Common myeloid progenitor, CD34-positive (primary cell): Measurements from ENCODE around the gene EHD4.

Experiments
- CTCF ChIA-PET: fragments of 350-600 bp; sonication (Branson Sonifier 250); formaldehyde crosslinking; loops from one replicate; lab custom pipeline; 2021; ENCODE audit warnings: antibody characterized with exemption; lab: Charles Lee
- POLR2A ChIA-PET: fragments of 350-600 bp; sonication (Branson Sonifier 250); formaldehyde crosslinking; loops from one replicate; lab custom pipeline; 2021; ENCODE audit warnings: antibody characterized with exemption; lab: Charles Lee
- DNase-seq, 3 donors: peaks; one replicate each; pipeline versions ENCODE4 v3.0.0 to v3.0.0-alpha.2; 2013
- H3K27ac ChIP-seq, 2 experiments: 1 replicate in 1 of 2; 2 replicates in 1 of 2; pipeline ENCODE4 v1.7.0; 2013; ENCODE audit warnings: inconsistent platforms in 2 of 2, low read length in 2 of 2, mild to moderate bottlenecking in 2 of 2, low read depth in 1 of 2, moderate library complexity in 1 of 2; ENCODE audit not compliant: severe bottlenecking in 2 of 2, insufficient read depth in 1 of 2, poor library complexity in 1 of 2
- H3K27me3 ChIP-seq, 5 experiments: replicated peaks in 2 of 5; 1 replicate in 3 of 5; 2 replicates in 2 of 5; pipeline versions ENCODE4 v1.6.1 to v1.7.0; 2013; ENCODE audit warnings: low read length in 4 of 5, mild to moderate bottlenecking in 2 of 5, moderate library complexity in 2 of 5, inconsistent platforms in 1 of 5; ENCODE audit not compliant: insufficient read depth in 5 of 5, control insufficient read depth in 4 of 5
- H3K36me3 ChIP-seq, 4 experiments: 1 replicate in 2 of 4; 2 replicates in 2 of 4; pipeline versions ENCODE4 v1.6.1 to v1.7.0; 2013; ENCODE audit warnings: low read length in 3 of 4, control low read depth in 1 of 4, mild to moderate bottlenecking in 1 of 4; ENCODE audit not compliant: control insufficient read depth in 4 of 4, insufficient read depth in 4 of 4
- H3K4me1 ChIP-seq, 4 experiments: 1 replicate in 3 of 4; 2 replicates in 1 of 4; pipeline versions ENCODE4 v1.6.1 to v1.7.1; 2013; ENCODE audit warnings: low read length in 3 of 4, mild to moderate bottlenecking in 3 of 4, control low read depth in 1 of 4, inconsistent platforms in 1 of 4, moderate library complexity in 1 of 4; ENCODE audit not compliant: control insufficient read depth in 4 of 4, insufficient read depth in 4 of 4; ENCODE audit errors: control extremely low read depth in 1 of 4
- H3K4me3 ChIP-seq, 7 experiments: 1 replicate in 4 of 7; 2 replicates in 3 of 7; pipeline versions ENCODE4 v1.5.1 to v1.7.0; 2013; ENCODE audit warnings: mild to moderate bottlenecking in 7 of 7, low read length in 6 of 7, moderate library complexity in 6 of 7, inconsistent platforms in 2 of 7, low read depth in 2 of 7, control low read depth in 1 of 7; ENCODE audit not compliant: insufficient read depth in 4 of 7, control insufficient read depth in 1 of 7; ENCODE audit errors: extremely low read depth in 1 of 7
- H3K9me3 ChIP-seq, 5 experiments: 1 replicate in 4 of 5; 2 replicates in 1 of 5; pipeline versions ENCODE4 v1.6.1 to v1.7.1; 2013; ENCODE audit warnings: low read length in 4 of 5, mild to moderate bottlenecking in 2 of 5, inconsistent platforms in 1 of 5, low read depth in 1 of 5, moderate library complexity in 1 of 5; ENCODE audit not compliant: control insufficient read depth in 4 of 5, insufficient read depth in 2 of 5; ENCODE audit errors: control extremely low read depth in 1 of 5
- WGBS: methylation state at CpG from one replicate; pipeline ENCODE4 v1.1.5; 2013; ENCODE audit not compliant: insufficient coverage; 5-methylcytosine and 5-hydroxymethylcytosine counted together

The EHD4 gene

GRCh38 chr15:41868321-41868720 lies 104.0 kb downstream of the EHD4 start:
- Histone ChIP-seq H3K27ac (no peak overlapping the region), H3K9me3 (no peaks in the 10 kb centered on the region), H3K27me3 (no peaks in the 10 kb centered on the region), H3K4me1 (no peaks in the 10 kb centered on the region), H3K36me3 (no peaks in the 10 kb centered on the region), H3K4me3 (no peak overlapping the region)
- no peak for DNase-seq
- WGBS: 90% methylated on average over 13 of the region's 15 CpGs
- CTCF ChIA-PET: interaction anchor here (1.3 kb wide), 1 partner anchor 23 kb away, joined by 3 read pairs; no protein-coding TSS in a partner anchor
- POLR2A ChIA-PET: no interaction called here

GRCh38 chr15:41866872-41867579 lies 105.3 kb downstream of the EHD4 start:
- POLR2A ChIA-PET: no interaction called here
- no peak overlapping the region for H3K27ac ChIP-seq
- no peak overlapping the region for H3K4me3 ChIP-seq
- no peaks in the 10 kb centered on the region for H3K4me1 ChIP-seq
- WGBS: 91% methylated on average over 17 of the region's 25 CpGs
- H3K36me3 ChIP-seq: no peaks in the 10 kb centered on the region
- no peak for DNase-seq
- no peaks in the 10 kb centered on the region for H3K9me3 ChIP-seq
- CTCF ChIA-PET: no interaction called here
- no peaks in the 10 kb centered on the region for H3K27me3 ChIP-seq

- H3K36me3 ChIP-seq: no peaks in the 10 kb centered on the region
- H3K27ac ChIP-seq: no peak overlapping the region
- DNase-seq: no peak
- ChIA-PET POLR2A (no interaction called here), CTCF (interaction anchor here (1.6 kb wide), 1 partner anchor 93 kb away, joined by 5 read pairs; no protein-coding TSS in a partner anchor)
- WGBS: 87% methylated on average over 6 of the region's 8 CpGs
- no peaks in the 10 kb centered on the region for H3K9me3 ChIP-seq
- H3K4me3 ChIP-seq: no peak overlapping the region
- H3K27me3 ChIP-seq: no peaks in the 10 kb centered on the region
- H3K4me1 ChIP-seq: no peaks in the 10 kb centered on the region
Observed at GRCh38 chr15:41866263-41866703, 106.1 kb downstream of the EHD4 start.

GRCh38 chr15:41865490-41866055 lies 106.8 kb downstream of the EHD4 start:
- DNase-seq: no peak
- H3K4me3 ChIP-seq: no peak overlapping the region
- no peak overlapping the region for H3K27ac ChIP-seq
- no peaks in the 10 kb centered on the region for H3K27me3 ChIP-seq
- CTCF ChIA-PET: interaction anchor here (0.8 to 1.6 kb wide), 3 partner anchors 12 to 92 kb away, joined by 3 to 5 read pairs (median 5); no protein-coding TSS in a partner anchor
- 96% methylated on average over 13 of the region's 18 CpGs for WGBS
- no peaks in the 10 kb centered on the region for H3K36me3 ChIP-seq
- POLR2A ChIA-PET: no interaction called here
- no peaks in the 10 kb centered on the region for H3K4me1 ChIP-seq
- H3K9me3 ChIP-seq: no peaks in the 10 kb centered on the region

GRCh38 chr15:41862515-41863116 lies 109.7 kb downstream of the EHD4 start:
- DNase-seq: no peak
- Histone ChIP-seq H3K27me3 (no peaks in the 10 kb centered on the region), H3K4me3 (no peak overlapping the region), H3K36me3 (no peaks in the 10 kb centered on the region), H3K27ac (no peak overlapping the region), H3K4me1 (peaks cover 0 to 8% (median 4%) of the 10 kb centered on the region in 4 experiments), H3K9me3 (no peaks in the 10 kb centered on the region)
- ChIA-PET CTCF (interaction anchor here (0.5 to 1.9 kb wide), 4 partner anchors 11 to 281 kb away, joined by 3 to 7 read pairs (median 4); no protein-coding TSS in a partner anchor), POLR2A (no interaction called here)
- WGBS: 82% methylated on average over 19 of the region's 19 CpGs

GRCh38 chr15:41861736-41862356 lies 110.5 kb downstream of the EHD4 start:
- ChIA-PET CTCF (interaction anchor here (0.7 to 2.6 kb wide), 6 partner anchors 9 to 42 kb away, joined by 3 to 10 read pairs (median 4); no protein-coding TSS in a partner anchor), POLR2A (no interaction called here)
- WGBS: 99% methylated on average over 14 of the region's 18 CpGs
- H3K27me3 ChIP-seq: no peaks in the 10 kb centered on the region
- peaks cover 0 to 8% (median 4%) of the 10 kb centered on the region in 4 experiments for H3K4me1 ChIP-seq
- DNase-seq: no peak
- H3K36me3 ChIP-seq: no peaks in the 10 kb centered on the region
- no peaks in the 10 kb centered on the region for H3K9me3 ChIP-seq
- H3K27ac ChIP-seq: no peak overlapping the region
- no peak overlapping the region for H3K4me3 ChIP-seq
